Right lobe of liver (tissue), 6 donors: ENCODE data around the gene TMC1. TPM values are rescaled to one million over a fixed set of nuclear protein-coding genes. Genes with fewer than 3 reads are reported as not detected.

Experiments used
- ATAC-seq, 4 donors: fragments of 200-7000 bp; cut with Tn5 transposase; one replicate each; pipeline ENCODE4 v1.9.1; 2020; ENCODE audit warnings: mild to moderate bottlenecking in 4 of 4, moderate library complexity in 4 of 4
- DNase-seq, 3 donors: peaks; one replicate each; pipeline ENCODE4 v3.0.0-alpha.2; 2020
- H3K27ac ChIP-seq, 3 donors: fragments of 200-600 bp; one replicate each; pipeline ENCODE4 v1.8.0; 2022
- H3K27me3 ChIP-seq, 2 donors: fragments of 200-600 bp; one replicate each; pipeline ENCODE4 v1.8.0; 2022
- H3K36me3 ChIP-seq, 4 donors: fragments of 200-600 bp; sonication (generic) in 1 of 4; one replicate each; pipeline versions ENCODE4 v1.5.1 to v1.8.0; 2017 to 2022; ENCODE audit warnings: control low read depth in 1 of 4
- H3K4me1 ChIP-seq, 4 donors: fragments of 200-600 bp; sonication (generic) in 1 of 4; one replicate each; pipeline versions ENCODE4 v1.5.1 to v1.8.0; 2017 to 2022; ENCODE audit warnings: control low read depth in 1 of 4
- H3K4me3 ChIP-seq, 3 donors: fragments of 200-600 bp; one replicate each; pipeline ENCODE4 v1.8.0; 2022
- H3K9me3 ChIP-seq, 4 donors: fragments of 200-600 bp; sonication (generic) in 1 of 4; one replicate each; pipeline versions ENCODE4 v1.5.1 to v1.8.0; 2017 to 2022; ENCODE audit warnings: control low read depth in 1 of 4
- CTCF ChIP-seq, 4 donors: fragments of 200-600 bp in 3 of 4; fragments of 450-650 bp in 1 of 4; IDR thresholded peaks; one replicate each; pipeline versions ENCODE4 v1.5.1 to v1.8.0; 2016 to 2022; ENCODE audit warnings: antibody characterized with exemption in 4 of 4, mild to moderate bottlenecking in 2 of 4
- POLR2A ChIP-seq: fragments of 450-650 bp; IDR thresholded peaks from one replicate; pipeline ENCODE4 v1.6.1; 2017; ENCODE audit warnings: antibody characterized with exemption, mild to moderate bottlenecking
- WGBS: methylation state at CpG from one replicate; pipeline ENCODE4 v1.1.6; 2018; ENCODE audit warnings: low coverage, low lambda C conversion rate; ENCODE audit not compliant: insufficient coverage; ENCODE audit errors: missing lambda C conversion rate; 5-methylcytosine and 5-hydroxymethylcytosine counted together
- intact Hi-C, 2 donors: fragments of 100-400 bp; cut with DNase I; formaldehyde crosslinking; loops; one replicate each; pipeline versions ENCODE4 v1.11.2 to v1.14.1; 2022
- total RNA-seq, 6 experiments: library from RNA; depleted of rRNA in 2 of 6; stranded (reverse); fragments of >200 nt in 2 of 6; fragmentation: NEBNext Ultra II Directional in 3 of 6; extraction: Animal tissue kit (Norgen Biotek cat#: 25700) in 3 of 6; gene quantifications; one replicate each; pipeline versions ENCODE4 v1.1.0 to v1.2.4, GENCODE V29; 2016 to 2023
- donor health status: DM: no; HTN: yes; CAD: no.
- donor health status: DM: no; HTN: no; CAD: no.
- donor health status: DM: no; HTN: no; CAD: no.
- donor health status: DM: no; HTN: yes; CAD: no.
- donor health status: DM: no; HTN: yes; CAD: no.

Gene TMC1
- total RNA-seq, 6 experiments from 2014 or later = 0.06 to 0.42 TPM; not detected in 4

DNA sequence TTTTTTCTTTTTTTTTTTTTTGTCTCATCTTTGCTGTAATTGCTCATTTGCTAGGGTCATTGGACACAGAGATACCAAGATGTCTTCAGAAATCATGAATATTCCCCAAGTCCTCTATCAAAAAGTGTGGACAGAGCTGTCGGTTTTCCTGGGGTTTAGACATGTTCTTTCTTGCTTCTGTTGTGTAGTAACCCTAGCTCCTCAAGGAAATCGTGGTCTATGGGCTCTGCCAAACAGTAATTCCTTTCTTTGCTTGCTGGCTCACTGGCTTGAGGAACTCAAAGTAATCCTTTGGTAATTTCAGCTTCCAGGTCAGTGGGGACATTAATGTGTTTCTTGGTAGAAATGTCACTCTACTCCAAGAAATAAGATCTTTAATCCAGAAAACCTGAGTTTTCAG lies 101.7 kb downstream of the TMC1 start:
- TF ChIP-seq POLR2A (no peak), CTCF (IDR thresholded peaks at IDR 0.05) (no peak)
- Histone ChIP-seq H3K27me3 (no peaks in the 10 kb centered on the region), H3K4me3 (no peak overlapping the region), H3K36me3 (no peaks in the 10 kb centered on the region), H3K9me3 (no peaks in the 10 kb centered on the region), H3K4me1 (no peaks in the 10 kb centered on the region), H3K27ac (no peak overlapping the region)
- DNase-seq (no peak), ATAC-seq (no peak)
- intact Hi-C loops = no loop called here
- WGBS = 33% methylated on average over 2 of the region's 2 CpGs

- no peaks in the 10 kb centered on the region for H3K9me3 ChIP-seq
- DNase-seq (no peak), ATAC-seq (no peak)
- no peak overlapping the region for H3K27ac ChIP-seq
- 100% methylated on average over 2 of the region's 2 CpGs for WGBS
- H3K27me3 ChIP-seq = no peaks in the 10 kb centered on the region
- no peaks in the 10 kb centered on the region for H3K4me1 ChIP-seq
- no peaks in the 10 kb centered on the region for H3K36me3 ChIP-seq
- H3K4me3 ChIP-seq = no peak overlapping the region
- TF ChIP-seq POLR2A (no peak), CTCF (IDR thresholded peaks at IDR 0.05) (no peak)
- intact Hi-C loops = no loop called here
Measured at GRCh38 chr9:72627147-72627546, 105.7 kb downstream of the TMC1 start.

DNA sequence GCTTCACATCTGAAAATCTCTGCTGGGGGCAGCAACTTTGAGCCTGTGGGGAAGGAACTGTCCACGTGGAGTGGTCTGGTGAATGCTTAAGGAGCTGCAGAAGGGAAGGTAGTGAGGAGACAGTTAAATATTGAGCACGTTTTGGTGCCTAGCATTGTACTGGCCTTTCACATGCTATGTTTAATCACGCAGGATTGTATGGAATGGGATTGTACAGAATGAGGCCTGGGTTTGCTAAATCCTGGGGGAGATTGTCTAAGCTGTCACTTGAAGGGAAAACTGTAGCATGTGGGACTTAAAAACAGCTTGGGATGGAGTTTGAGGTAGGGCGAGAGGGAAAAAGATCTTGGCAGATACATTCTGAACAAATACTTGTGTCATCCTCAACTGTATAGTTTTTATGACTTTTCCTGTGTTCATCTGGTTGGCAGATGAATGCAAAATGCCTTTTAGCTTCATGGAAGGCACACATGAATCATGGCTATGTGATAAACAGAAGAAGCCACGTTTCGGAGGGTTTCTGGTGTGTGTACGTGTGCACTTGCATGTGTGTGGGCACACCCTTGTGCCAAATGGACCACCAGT lies 106.6 kb downstream of the TMC1 start:
- no peaks in the 10 kb centered on the region for H3K27me3 ChIP-seq
- H3K4me1 ChIP-seq = no peaks in the 10 kb centered on the region
- H3K27ac ChIP-seq = no peak overlapping the region
- H3K4me3 ChIP-seq = no peak overlapping the region
- no peaks in the 10 kb centered on the region for H3K9me3 ChIP-seq
- TF ChIP-seq CTCF (IDR thresholded peaks at IDR 0.05) (no peak), POLR2A (no peak)
- 68% methylated on average over 7 of the region's 7 CpGs for WGBS
- H3K36me3 ChIP-seq = no peaks in the 10 kb centered on the region
- no peak for DNase-seq
- intact Hi-C loops = no loop called here
- ATAC-seq = no peak

- 49% methylated on average over 4 of the region's 5 CpGs for WGBS
- TF ChIP-seq POLR2A (no peak), CTCF (IDR thresholded peaks at IDR 0.05) (no peak)
- intact Hi-C loops = no loop called here
Measured at GRCh38 chr9:72633966-72634365, 112.6 kb downstream of the TMC1 start.

GRCh38 chr9:72635197-72635596 lies 113.8 kb downstream of the TMC1 start:
- no peak for TF ChIP-seq POLR2A
- TF ChIP-seq CTCF (IDR thresholded peaks at IDR 0.05) = no peak
- ATAC-seq = no peak
- H3K27ac ChIP-seq = no peak overlapping the region
- no peaks in the 10 kb centered on the region for H3K4me1 ChIP-seq
- intact Hi-C loops = no loop called here
- 60% methylated on average over 1 of the region's 1 CpG for WGBS
- H3K27me3 ChIP-seq = no peaks in the 10 kb centered on the region
- no peak for DNase-seq
- no peak overlapping the region for H3K4me3 ChIP-seq
- no peaks in the 10 kb centered on the region for H3K36me3 ChIP-seq
- H3K9me3 ChIP-seq = no peaks in the 10 kb centered on the region

More at GRCh38 chr9:72633966-72634365, 112.6 kb downstream of the TMC1 start:
- H3K9me3 ChIP-seq = no peaks in the 10 kb centered on the region
- H3K36me3 ChIP-seq = no peaks in the 10 kb centered on the region
- DNase-seq (no peak), ATAC-seq (no peak)
- no peaks in the 10 kb centered on the region for H3K27me3 ChIP-seq
- H3K4me1 ChIP-seq = no peaks in the 10 kb centered on the region
- H3K4me3 ChIP-seq = no peak overlapping the region
- H3K27ac ChIP-seq = no peak overlapping the region
